Erythroblast (primary cell): ENCODE measurements around the gene CLBA1.

Experiments used
- DNase-seq, 2 experiments: peaks; one replicate each; lab custom pipeline; 2025; lab: John Stamatoyannopoulos, UW
- GATA1 ChIP-seq: IDR thresholded peaks from 2 replicates; pipeline ENCODE4 v1.6.1; 2011; ENCODE audit warnings: low read depth, mild to moderate bottlenecking, control low read depth, low read length, moderate library complexity
- POLR2A ChIP-seq: IDR thresholded peaks from 2 replicates; pipeline ENCODE4 v1.6.1; 2011; ENCODE audit warnings: mild to moderate bottlenecking, low read length

Gene CLBA1

DNA sequence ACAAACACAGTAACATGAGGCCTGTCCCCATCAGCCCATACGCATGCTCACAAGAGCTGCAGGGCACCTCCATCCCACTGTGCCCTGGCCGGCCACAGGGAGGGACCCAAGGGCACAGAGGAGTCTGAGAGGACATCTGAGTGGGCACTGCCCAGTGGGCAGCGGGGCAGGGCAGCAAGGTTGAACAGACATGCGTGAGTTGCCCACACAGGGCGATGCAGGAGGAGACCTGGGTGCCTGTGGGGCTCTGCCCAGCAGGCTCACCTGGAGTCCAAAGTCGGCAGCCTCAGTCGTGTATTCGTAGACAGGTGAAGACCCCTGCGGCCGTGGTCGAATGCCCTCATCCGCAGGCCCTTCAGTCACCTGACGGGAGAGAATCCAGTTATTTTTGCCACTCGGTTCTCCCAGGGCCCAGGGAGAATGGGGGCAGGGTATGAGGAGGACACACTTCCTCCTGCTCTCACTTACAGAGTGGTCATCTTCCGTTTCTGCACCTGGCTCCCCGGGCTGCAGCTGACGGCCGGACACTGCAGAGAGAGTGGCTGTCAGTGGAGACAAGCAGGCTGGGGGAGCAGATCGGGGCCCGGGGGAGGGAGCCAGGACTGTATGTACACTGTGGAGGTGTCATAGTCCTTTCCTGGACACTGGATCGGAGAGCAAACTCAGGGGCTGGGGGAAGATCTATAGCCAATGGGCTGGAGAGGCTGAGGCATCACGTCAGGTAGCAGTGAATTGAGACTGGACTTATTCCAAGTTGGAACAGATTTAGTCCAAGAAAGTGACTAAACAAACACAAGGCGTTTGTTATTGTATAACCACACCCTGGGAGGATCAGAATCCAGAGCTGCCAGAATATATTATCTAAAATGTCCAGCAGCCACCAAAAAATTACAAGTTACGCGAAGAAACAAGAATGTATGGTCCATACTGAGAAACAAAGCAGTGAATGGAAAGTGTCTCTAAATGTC is 28.2 kb upstream of the CLBA1 start:
- TF ChIP-seq POLR2A = no peak
- TF ChIP-seq GATA1 = no peak
- DNase-seq = no peak

GRCh38 chr14:104964546-104964945 is 21.0 kb upstream of the CLBA1 start:
- DNase-seq = no peak
- TF ChIP-seq GATA1 = no peak
- TF ChIP-seq POLR2A = no peak

DNA sequence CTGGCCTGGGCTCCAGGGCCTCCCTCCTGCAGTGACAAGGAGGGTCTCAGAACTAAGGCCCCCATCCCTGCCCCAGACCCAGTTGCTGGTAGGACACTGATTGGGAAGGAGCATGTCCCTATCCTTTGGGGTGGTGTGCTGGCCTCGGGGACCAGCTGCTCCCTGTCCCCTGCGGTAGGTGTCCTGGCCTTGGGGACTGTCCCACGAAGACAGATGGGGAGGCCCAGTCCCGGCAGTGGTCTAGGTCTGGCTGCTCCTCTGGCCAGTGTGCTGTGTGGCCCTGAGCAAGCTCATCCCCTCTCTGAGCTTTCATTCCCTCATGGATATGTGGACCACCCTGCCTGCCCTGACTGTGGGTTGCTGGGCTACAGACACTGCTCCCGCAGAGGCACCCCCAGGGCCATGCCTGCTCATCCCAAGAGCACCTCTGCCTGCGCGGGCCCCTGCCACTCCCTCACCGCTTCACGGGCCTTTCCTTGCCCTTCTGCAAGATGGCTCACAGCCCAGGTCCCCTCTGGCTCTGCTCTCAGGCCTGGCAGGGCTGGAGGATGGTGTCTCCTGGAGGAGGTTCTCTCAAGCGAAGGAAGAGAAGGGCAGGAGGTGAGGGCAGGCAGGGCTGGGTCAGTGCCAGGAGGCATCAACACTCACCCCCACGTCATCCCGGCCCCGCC is 19.9 kb upstream of the CLBA1 start:
- no peak for DNase-seq
- TF ChIP-seq GATA1 = no peak
- TF ChIP-seq POLR2A = no peak

- no peak for DNase-seq
- TF ChIP-seq GATA1 = no peak
- TF ChIP-seq POLR2A = no peak
Measured at GRCh38 chr14:104966261-104966865, 19.2 kb upstream of the CLBA1 start.

DNA sequence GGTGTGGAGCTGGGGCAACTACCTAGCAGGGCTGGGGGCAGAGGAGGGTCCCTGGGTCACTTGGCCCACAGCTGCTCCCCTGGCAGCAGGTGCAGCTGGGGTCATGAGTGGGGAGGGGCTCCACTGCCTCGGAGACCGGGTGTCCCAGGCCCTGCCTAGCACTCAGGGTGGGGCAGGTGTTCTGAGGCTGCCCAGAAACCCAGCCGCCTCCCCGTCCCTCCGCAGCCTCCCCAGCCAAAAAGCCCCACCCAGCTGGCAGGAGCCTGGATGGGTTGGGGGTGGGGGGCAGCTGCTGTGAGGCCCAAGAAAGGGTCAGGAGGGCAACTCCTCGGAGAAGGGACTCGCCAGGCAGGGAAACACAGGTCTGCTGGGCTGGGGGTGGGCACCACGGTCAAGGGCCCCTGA is 18.6 kb upstream of the CLBA1 start:
- TF ChIP-seq POLR2A = no peak
- no peak for TF ChIP-seq GATA1
- no peak for DNase-seq

- no peak for DNase-seq
- no peak for TF ChIP-seq POLR2A
- TF ChIP-seq GATA1 = no peak
Measured at GRCh38 chr14:104967386-104968152, 18.0 kb upstream of the CLBA1 start.

GRCh38 chr14:104968153-104968527 is 17.4 kb upstream of the CLBA1 start:
- no peak for DNase-seq
- TF ChIP-seq GATA1 = no peak
- no peak for TF ChIP-seq POLR2A

GRCh38 chr14:104968541-104969401 is 16.8 kb upstream of the CLBA1 start:
- TF ChIP-seq GATA1 (no peak), POLR2A (no peak)
- no peak for DNase-seq

DNA sequence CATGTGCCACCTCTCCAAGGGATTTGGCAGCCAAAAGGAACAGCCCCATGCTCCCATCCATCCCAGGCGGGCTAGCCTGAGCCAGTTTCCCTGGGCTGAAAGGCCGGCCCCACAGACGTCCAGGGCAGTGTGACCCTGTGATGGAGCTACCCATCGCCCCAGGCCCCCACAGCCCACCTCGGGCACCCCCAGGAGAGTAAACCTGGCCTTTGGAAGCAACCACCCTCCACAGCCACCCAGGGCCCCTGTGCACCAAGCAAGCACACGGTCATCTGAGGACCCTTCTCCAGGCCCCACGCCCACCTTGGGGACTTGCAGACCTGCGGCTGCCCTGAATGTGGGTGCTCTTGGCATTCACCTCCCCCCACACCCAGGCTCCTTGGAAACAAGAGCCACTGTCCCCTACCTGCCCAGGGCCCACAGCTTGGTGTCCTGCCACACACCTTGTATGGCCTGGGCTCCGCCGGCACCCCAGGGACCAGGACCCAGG is 15.8 kb upstream of the CLBA1 start:
- no peak for DNase-seq
- TF ChIP-seq GATA1 = no peak
- no peak for TF ChIP-seq POLR2A

DNA sequence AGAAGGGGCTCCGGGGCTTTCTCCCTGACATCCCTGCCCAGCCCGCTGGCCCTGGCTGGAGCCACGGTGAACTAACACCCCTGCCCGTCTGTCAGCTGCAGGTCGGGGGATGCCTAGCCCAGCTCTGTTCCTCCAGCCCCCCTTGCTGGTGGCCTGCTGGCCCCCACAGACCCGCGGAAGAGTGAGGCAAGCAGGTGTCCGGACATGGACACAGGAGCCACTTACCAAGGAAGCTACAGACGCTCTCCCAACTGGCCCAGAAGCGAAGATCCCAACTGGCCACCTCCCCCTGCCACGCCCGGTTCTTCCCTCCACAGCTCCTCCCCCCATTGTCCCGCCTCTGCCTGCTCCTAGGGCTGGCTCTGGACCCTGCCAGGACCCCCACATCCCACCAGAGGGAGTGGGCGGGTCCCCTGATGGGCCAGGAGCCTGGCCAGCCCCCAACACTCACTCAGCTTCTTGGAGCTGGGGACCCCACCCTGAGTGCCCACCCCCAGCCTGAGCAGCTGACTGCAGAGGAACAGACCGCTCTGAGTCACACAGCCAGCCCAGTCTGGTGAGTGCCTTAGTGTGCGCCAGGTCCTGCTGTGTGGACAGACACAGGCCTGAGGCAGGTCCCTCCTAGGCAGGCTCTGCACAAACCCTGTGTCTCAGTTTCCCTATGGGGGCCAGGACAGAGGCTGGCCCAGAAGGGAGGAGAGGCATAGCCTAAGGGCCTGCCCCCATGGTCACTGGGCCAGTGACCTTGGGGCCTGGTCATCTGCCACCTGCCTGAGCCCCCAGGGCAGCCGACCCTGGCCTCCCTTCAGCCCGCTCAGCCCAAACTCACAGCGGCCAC is 15.1 kb upstream of the CLBA1 start:
- no peak for DNase-seq
- TF ChIP-seq GATA1 (no peak), POLR2A (no peak)

GRCh38 chr14:104971447-104972240 is 13.9 kb upstream of the CLBA1 start:
- DNase-seq = no peak
- TF ChIP-seq POLR2A (no peak), GATA1 (no peak)
